B cell (primary cell): ENCODE results near the gene GADD45G.

ENCODE experiments used
- EZH2 ChIP-seq: IDR thresholded peaks from 2 replicates; pipeline ENCODE4 v1.6.1; 2012; ENCODE audit warnings: borderline replicate concordance, low read depth, mild to moderate bottlenecking, moderate library complexity, low read length; ENCODE audit not compliant: insufficient read depth, poor library complexity, severe bottlenecking
- TF ChIP-seq, protein P1 (sequence below): fragments of 200-600 bp; IDR thresholded peaks from one replicate; pipeline ENCODE4 v1.8.0; 2022; ENCODE audit warnings: antibody characterized with exemption, mild to moderate bottlenecking

DNA sequence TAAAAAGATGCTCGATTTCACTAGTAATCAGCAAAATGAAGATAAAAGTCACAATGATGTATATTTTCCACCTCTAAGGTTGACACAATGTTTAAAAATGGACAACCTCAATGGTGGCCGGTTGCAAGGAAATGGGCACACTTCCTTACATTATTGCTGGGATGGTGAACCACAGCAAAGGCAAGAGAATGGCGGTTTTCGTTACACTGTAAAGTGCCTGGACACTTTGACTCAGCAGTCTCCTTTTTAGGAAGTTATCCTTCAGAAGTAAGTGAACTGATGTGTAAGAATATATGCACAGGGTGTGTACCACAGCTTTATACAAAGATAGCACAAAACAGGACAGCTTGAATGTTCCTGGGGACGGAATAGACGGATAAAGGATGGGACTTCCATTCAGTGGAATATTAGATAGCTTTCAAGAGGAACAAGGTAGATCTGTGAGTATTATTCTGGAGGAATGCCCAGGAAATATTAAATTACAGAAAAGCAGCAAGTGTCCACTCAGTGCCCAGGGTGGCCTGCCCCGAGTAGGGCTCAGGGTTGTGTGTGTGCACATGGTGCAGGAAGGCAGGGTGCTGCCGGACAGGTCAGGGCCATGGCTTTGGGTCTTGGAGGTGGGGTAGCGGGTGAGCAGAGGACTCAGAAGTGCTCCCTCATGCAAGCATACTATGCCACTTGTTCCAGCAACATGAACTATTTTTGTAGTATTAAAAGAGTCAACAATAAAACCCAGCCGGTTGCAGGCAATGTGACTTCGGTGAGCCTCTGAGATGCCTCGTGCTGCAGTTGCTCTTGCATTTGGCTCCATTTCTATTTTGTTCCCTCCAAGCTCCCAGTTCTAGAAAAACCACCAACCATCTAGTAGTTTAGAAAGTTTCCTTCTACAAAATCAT is 24.5 kb downstream of the GADD45G start:
- TF ChIP-seq EZH2: no peak
- TF ChIP-seq, protein P1, sequence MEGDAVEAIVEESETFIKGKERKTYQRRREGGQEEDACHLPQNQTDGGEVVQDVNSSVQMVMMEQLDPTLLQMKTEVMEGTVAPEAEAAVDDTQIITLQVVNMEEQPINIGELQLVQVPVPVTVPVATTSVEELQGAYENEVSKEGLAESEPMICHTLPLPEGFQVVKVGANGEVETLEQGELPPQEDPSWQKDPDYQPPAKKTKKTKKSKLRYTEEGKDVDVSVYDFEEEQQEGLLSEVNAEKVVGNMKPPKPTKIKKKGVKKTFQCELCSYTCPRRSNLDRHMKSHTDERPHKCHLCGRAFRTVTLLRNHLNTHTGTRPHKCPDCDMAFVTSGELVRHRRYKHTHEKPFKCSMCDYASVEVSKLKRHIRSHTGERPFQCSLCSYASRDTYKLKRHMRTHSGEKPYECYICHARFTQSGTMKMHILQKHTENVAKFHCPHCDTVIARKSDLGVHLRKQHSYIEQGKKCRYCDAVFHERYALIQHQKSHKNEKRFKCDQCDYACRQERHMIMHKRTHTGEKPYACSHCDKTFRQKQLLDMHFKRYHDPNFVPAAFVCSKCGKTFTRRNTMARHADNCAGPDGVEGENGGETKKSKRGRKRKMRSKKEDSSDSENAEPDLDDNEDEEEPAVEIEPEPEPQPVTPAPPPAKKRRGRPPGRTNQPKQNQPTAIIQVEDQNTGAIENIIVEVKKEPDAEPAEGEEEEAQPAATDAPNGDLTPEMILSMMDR: no peak
